Panc1 (cell line): Measurements from ENCODE around the gene ERO1B. TPM values are rescaled to one million over a fixed set of nuclear protein-coding genes. Genes with fewer than 3 reads are reported as not detected.

Source experiments
- ATAC-seq: fragments of 200-7000 bp; cut with Tn5 transposase; 2 replicates; pipeline ENCODE4 v1.9.1; 2020; ENCODE audit warnings: mild to moderate bottlenecking, moderate library complexity
- BruUV-seq: library from RNA; stranded (reverse); fragments of 400-500 nt; replicated peaks from 2 replicates; lab custom pipeline; 2021; lab: Mats Ljungman, UMichigan
- CTCF ChIA-PET: fragments of 300-600 bp; sonication (Branson Sonifier 250); formaldehyde crosslinking; loops from one replicate; lab custom pipeline; 2022; ENCODE audit warnings: antibody characterized with exemption; lab: Charles Lee
- POLR2A ChIA-PET: fragments of 300-600 bp; sonication (Branson Sonifier 250); formaldehyde crosslinking; loops from one replicate; lab custom pipeline; 2022; ENCODE audit warnings: antibody characterized with exemption; lab: Charles Lee
- DNase-seq: peaks from one replicate; pipeline ENCODE4 v3.0.0-alpha.2; 2010; ENCODE audit warnings: low read depth, low spot score
- H3K27ac ChIP-seq: 2 replicates; pipeline ENCODE4 v1.5.1; 2011; ENCODE audit warnings: mild to moderate bottlenecking, low read length, inconsistent platforms
- H3K27me3 ChIP-seq: fragments of 200-500 bp; sonication (Bioruptor generic); 2 replicates; pipeline ENCODE4 v1.6.0; 2014; ENCODE audit warnings: low read length, inconsistent platforms; ENCODE audit not compliant: control insufficient read depth, insufficient read depth
- H3K36me3 ChIP-seq: fragments of 200-500 bp; sonication (Bioruptor generic); 2 replicates; pipeline ENCODE4 v1.5.1; 2014; ENCODE audit warnings: inconsistent platforms, mild to moderate bottlenecking, low read length, moderate library complexity; ENCODE audit not compliant: control insufficient read depth, insufficient read depth
- H3K4me1 ChIP-seq: 2 replicates; pipeline ENCODE4 v1.5.1; 2011; ENCODE audit warnings: inconsistent platforms, mild to moderate bottlenecking, low read length, moderate library complexity; ENCODE audit not compliant: control insufficient read depth, insufficient read depth
- H3K4me3 ChIP-seq, 2 experiments: 2 replicates each; pipeline ENCODE4 v1.5.1; 2011 to 2012; ENCODE audit warnings: low read depth in 2 of 2, low read length in 2 of 2, mild to moderate bottlenecking in 2 of 2, inconsistent platforms in 1 of 2, moderate library complexity in 1 of 2
- H3K9me3 ChIP-seq: fragments of 200-500 bp; sonication (Bioruptor generic); 2 replicates; pipeline ENCODE4 v1.5.1; 2014; ENCODE audit warnings: low read depth, mild to moderate bottlenecking, inconsistent platforms, low read length, moderate library complexity; ENCODE audit not compliant: control insufficient read depth, insufficient read depth
- POLR2AphosphoS5 ChIP-seq: IDR thresholded peaks from 2 replicates; pipeline ENCODE4 v1.6.1; 2012; ENCODE audit warnings: mild to moderate bottlenecking, low read depth, low read length, moderate library complexity
- REST ChIP-seq, 2 experiments: IDR thresholded peaks; 2 replicates each; pipeline ENCODE4 v1.6.1; 2011 to 2012; ENCODE audit warnings: low read depth in 2 of 2, control low read depth in 1 of 2, low read length in 1 of 2, mild to moderate bottlenecking in 1 of 2, moderate library complexity in 1 of 2; ENCODE audit not compliant: insufficient read depth in 1 of 2
- SIN3A ChIP-seq: IDR thresholded peaks from 2 replicates; pipeline ENCODE4 v1.6.1; 2012; ENCODE audit warnings: low read depth, mild to moderate bottlenecking, low read length, moderate library complexity, borderline replicate concordance; ENCODE audit not compliant: insufficient read depth
- TCF7L2 ChIP-seq: IDR thresholded peaks from 2 replicates; pipeline ENCODE4 v1.6.1; 2011; ENCODE audit warnings: mild to moderate bottlenecking, low read depth, low read length, inconsistent platforms
- in situ Hi-C: cut with HindIII; loops from 2 replicates; pipeline ENCODE4 v1.10.0; 2016; ENCODE audit warnings: low sequenced_read_pairs, low pct_unique_long_range_greater_than_20kb
- intact Hi-C: fragments of 100-400 bp; cut with micrococcal nuclease; formaldehyde crosslinking; loops from one replicate; pipeline ENCODE4 v1.10.0; 2022; ENCODE audit not compliant: unreplicated experiment
- total RNA-seq: library from RNA; stranded (reverse); gene quantifications from one replicate; pipeline ENCODE4 v1.2.1, GENCODE V29; 2021; ENCODE audit not compliant: unreplicated experiment
- TF ChIP-seq, protein P1 (sequence below): fragments of 450-650 bp; IDR thresholded peaks from 2 replicates; pipeline ENCODE4 v1.5.1; 2017; ENCODE audit warnings: mild to moderate bottlenecking

Gene ERO1B
- total RNA-seq, 1 experiment from 2014 or later = 19.9 TPM

DNA sequence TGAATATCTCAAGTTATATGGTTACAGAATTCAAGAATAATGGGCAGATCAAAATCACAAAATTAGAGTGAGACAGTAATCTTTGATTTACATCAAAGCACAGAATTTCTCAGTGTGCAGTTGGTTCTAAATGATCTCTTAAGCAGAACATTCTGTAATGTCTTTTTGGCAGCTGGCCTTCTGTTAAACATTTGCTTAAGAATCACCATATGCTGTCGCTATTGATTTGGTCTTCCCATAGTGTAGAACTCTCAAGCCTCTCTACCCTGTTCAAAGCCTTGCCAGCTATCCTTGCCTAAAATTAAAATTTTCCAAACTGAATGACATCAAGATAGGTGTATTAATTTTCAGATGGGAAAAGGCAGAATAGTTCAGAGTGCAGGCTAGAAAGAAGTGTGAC, 38.9 kb upstream of the ERO1B start:
- no peaks in the 10 kb centered on the region for H3K36me3 ChIP-seq
- no TSS peak for BruUV-seq
- ATAC-seq (no peak), DNase-seq (no peak)
- peaks cover 19% of the 10 kb centered on the region; the same call in 1 of the 2 replicates for H3K9me3 ChIP-seq
- no peak overlapping the region for H3K4me3 ChIP-seq
- ChIA-PET POLR2A (no interaction called here), CTCF (no interaction called here)
- no peaks in the 10 kb centered on the region for H3K27me3 ChIP-seq
- H3K4me1 ChIP-seq = no peaks in the 10 kb centered on the region
- in situ Hi-C loops = no loop called here
- no peak overlapping the region for H3K27ac ChIP-seq
- TF ChIP-seq SIN3A (no peak), TCF7L2 (no peak), POLR2AphosphoS5 (no peak), REST (IDR thresholded peaks at IDR 0.05; ENCODE audit: insufficient read depth in 1 of 2, low read depth in 2 of 2, low read length in 1 of 2) (no peak)
- TF ChIP-seq, protein P1, sequence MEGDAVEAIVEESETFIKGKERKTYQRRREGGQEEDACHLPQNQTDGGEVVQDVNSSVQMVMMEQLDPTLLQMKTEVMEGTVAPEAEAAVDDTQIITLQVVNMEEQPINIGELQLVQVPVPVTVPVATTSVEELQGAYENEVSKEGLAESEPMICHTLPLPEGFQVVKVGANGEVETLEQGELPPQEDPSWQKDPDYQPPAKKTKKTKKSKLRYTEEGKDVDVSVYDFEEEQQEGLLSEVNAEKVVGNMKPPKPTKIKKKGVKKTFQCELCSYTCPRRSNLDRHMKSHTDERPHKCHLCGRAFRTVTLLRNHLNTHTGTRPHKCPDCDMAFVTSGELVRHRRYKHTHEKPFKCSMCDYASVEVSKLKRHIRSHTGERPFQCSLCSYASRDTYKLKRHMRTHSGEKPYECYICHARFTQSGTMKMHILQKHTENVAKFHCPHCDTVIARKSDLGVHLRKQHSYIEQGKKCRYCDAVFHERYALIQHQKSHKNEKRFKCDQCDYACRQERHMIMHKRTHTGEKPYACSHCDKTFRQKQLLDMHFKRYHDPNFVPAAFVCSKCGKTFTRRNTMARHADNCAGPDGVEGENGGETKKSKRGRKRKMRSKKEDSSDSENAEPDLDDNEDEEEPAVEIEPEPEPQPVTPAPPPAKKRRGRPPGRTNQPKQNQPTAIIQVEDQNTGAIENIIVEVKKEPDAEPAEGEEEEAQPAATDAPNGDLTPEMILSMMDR = no peak
- intact Hi-C loops = no loop called here

DNA sequence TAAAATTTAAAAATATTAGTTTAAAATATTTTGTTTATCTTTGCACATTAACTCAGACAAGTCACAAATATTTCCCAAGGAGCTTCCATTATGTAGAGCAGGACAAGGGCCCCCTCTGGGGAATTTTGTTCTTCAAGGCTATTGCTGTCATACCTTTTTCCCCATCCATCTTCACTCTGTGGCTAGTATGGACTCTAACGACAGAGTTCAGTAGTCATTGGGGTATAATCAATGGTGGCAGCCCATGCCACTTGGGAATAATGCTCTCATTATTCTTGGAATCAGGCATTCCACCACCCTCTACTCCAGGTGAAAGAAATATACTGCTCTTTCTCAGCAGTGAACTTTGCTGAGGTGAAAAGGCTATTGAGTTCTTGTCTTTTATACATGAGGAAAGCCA, 38.5 kb upstream of the ERO1B start:
- peaks cover 19% of the 10 kb centered on the region; the same call in 1 of the 2 replicates for H3K9me3 ChIP-seq
- H3K36me3 ChIP-seq = no peaks in the 10 kb centered on the region
- CTCF ChIA-PET = no interaction called here
- no TSS peak for BruUV-seq
- ATAC-seq (no peak), DNase-seq (no peak)
- in situ Hi-C loops (no loop called here), intact Hi-C loops (no loop called here)
- TF ChIP-seq TCF7L2 (no peak), REST (IDR thresholded peaks at IDR 0.05; ENCODE audit: insufficient read depth in 1 of 2, low read depth in 2 of 2, low read length in 1 of 2) (no peak), SIN3A (no peak), POLR2AphosphoS5 (no peak)
- TF ChIP-seq, protein P1 = no peak
- H3K27me3 ChIP-seq = no peaks in the 10 kb centered on the region
- no peaks in the 10 kb centered on the region for H3K4me1 ChIP-seq
- POLR2A ChIA-PET = no interaction called here
- H3K27ac ChIP-seq = no peak overlapping the region
- no peak overlapping the region for H3K4me3 ChIP-seq
